HepG2 (cell line): Measurements from ENCODE around the gene CDK18. TPM values are rescaled to one million over a fixed set of nuclear protein-coding genes. Genes with fewer than 3 reads are reported as not detected.

Experiments used
- BATF2 ChIP-seq: sonication (generic); formaldehyde crosslinking; IDR thresholded peaks from 2 replicates; pipeline ENCODE4 v1.8.0; 2022; ENCODE audit warnings: mild to moderate bottlenecking, missing genetic modification reagents, moderate library complexity
- DNMT3B ChIP-seq: conservative IDR thresholded peaks from 2 replicates; pipeline ENCODE4 v1.6.1; 2016; ENCODE audit warnings: missing biosample characterization, control low read depth
- ETS1 ChIP-seq: sonication (generic); formaldehyde crosslinking; IDR thresholded peaks from 2 replicates; pipeline ENCODE4 v1.4.0; 2020; ENCODE audit warnings: missing genetic modification reagents
- FOSL1 ChIP-seq: sonication (generic); formaldehyde crosslinking; IDR thresholded peaks from 2 replicates; pipeline ENCODE4 v1.9.0; 2021; ENCODE audit warnings: missing genetic modification reagents, borderline replicate concordance
- FOXA3 ChIP-seq: IDR thresholded peaks from 2 replicates; pipeline ENCODE4 v1.6.1; 2016; ENCODE audit warnings: missing genetic modification reagents, missing compliant biosample characterization
- FOXO1 ChIP-seq: sonication (generic); formaldehyde crosslinking; IDR thresholded peaks from 2 replicates; pipeline ENCODE4 v1.4.0; 2020; ENCODE audit warnings: missing genetic modification reagents
- HIVEP1 ChIP-seq: sonication (generic); formaldehyde crosslinking; IDR thresholded peaks from 2 replicates; pipeline ENCODE4 v1.4.0; 2020; ENCODE audit warnings: mild to moderate bottlenecking, missing genetic modification reagents
- LRRFIP1 ChIP-seq: sonication (generic); formaldehyde crosslinking; conservative IDR thresholded peaks from 2 replicates; pipeline ENCODE4 v1.4.0; 2020; ENCODE audit warnings: missing genetic modification reagents
- MAF1 ChIP-seq: sonication (generic); formaldehyde crosslinking; IDR thresholded peaks from 2 replicates; pipeline ENCODE4 v1.5.0; 2020; ENCODE audit warnings: missing genetic modification reagents, borderline replicate concordance
- MEIS1 ChIP-seq: sonication (generic); formaldehyde crosslinking; IDR thresholded peaks from 2 replicates; pipeline ENCODE4 v1.9.0; 2021; ENCODE audit warnings: mild to moderate bottlenecking, missing genetic modification reagents, moderate library complexity, borderline replicate concordance
- MXI1 ChIP-seq: IDR thresholded peaks from 3 replicates; pipeline ENCODE4 v1.6.1; 2012; ENCODE audit warnings: low read depth, low read length, inconsistent platforms, borderline replicate concordance
- NR2F2 ChIP-seq: IDR thresholded peaks from 2 replicates; pipeline ENCODE4 v1.6.1; 2012; ENCODE audit warnings: low read depth, inconsistent platforms, borderline replicate concordance
- RAD21 ChIP-seq: fragments of 450-650 bp; formaldehyde crosslinking; IDR thresholded peaks from 2 replicates; pipeline ENCODE4 v1.5.0; 2020; ENCODE audit warnings: mild to moderate bottlenecking
- SP5 ChIP-seq: IDR thresholded peaks from 2 replicates; pipeline ENCODE4 v1.6.1; 2016; ENCODE audit warnings: low read depth, borderline replicate concordance
- SRF ChIP-seq: IDR thresholded peaks from 2 replicates; pipeline ENCODE4 v1.6.1; 2011; ENCODE audit warnings: mild to moderate bottlenecking, low read depth, low read length, moderate library complexity
- ZBTB21 ChIP-seq: sonication (generic); formaldehyde crosslinking; IDR thresholded peaks from 2 replicates; pipeline ENCODE4 v1.4.0; 2020; ENCODE audit warnings: missing genetic modification reagents
- ZNF337 ChIP-seq: sonication (generic); formaldehyde crosslinking; IDR thresholded peaks from 2 replicates; pipeline ENCODE4 v1.5.1; 2020; ENCODE audit warnings: missing genetic modification reagents, low read depth, mild to moderate bottlenecking, borderline replicate concordance
- ZNF513 ChIP-seq: sonication (generic); formaldehyde crosslinking; conservative IDR thresholded peaks from 2 replicates; pipeline ENCODE4 v1.5.0; 2020; ENCODE audit warnings: missing genetic modification reagents
- ZNF781 ChIP-seq: sonication (generic); formaldehyde crosslinking; IDR thresholded peaks from 2 replicates; pipeline ENCODE4 v1.5.1; 2020; ENCODE audit warnings: borderline replicate concordance, mild to moderate bottlenecking, missing genetic modification reagents; ENCODE audit errors: not compliant biosample characterization
- ZNF816 ChIP-seq: sonication (generic); formaldehyde crosslinking; IDR thresholded peaks from 2 replicates; pipeline ENCODE4 v1.8.0; 2022; ENCODE audit warnings: missing genetic modification reagents, mild to moderate bottlenecking, borderline replicate concordance
- ZSCAN12 ChIP-seq: sonication (generic); formaldehyde crosslinking; IDR thresholded peaks from 2 replicates; pipeline ENCODE4 v1.9.0; 2021; ENCODE audit warnings: mild to moderate bottlenecking, missing genetic modification reagents
- polyA plus RNA-seq, 8 experiments: library from polyadenylated mRNA; depleted of rRNA in 3 of 8; stranded (reverse) in 7 of 8; unstranded in 1 of 8; fragments of >200 nt; fragmentation: Illumina TruSeq in 4 of 8; extraction: Trizol in 4 of 8; gene quantifications; 2 replicates each; pipeline versions ENCODE4 v1.2.1 to v1.2.3, GENCODE V29; 2011 to 2016; ENCODE audit warnings: low read depth in 4 of 8, missing spikeins in 1 of 8, mixed read lengths in 1 of 8; ENCODE audit not compliant: insufficient read depth in 1 of 8
- total RNA-seq, 5 experiments: library from RNA; depleted of rRNA; stranded (reverse); fragments of >200 nt; fragmentation: Illumina TruSeq; extraction: Trizol; gene quantifications; 2 replicates each; pipeline ENCODE4 v1.2.3, GENCODE V29; 2016; ENCODE audit warnings: low read depth in 1 of 5

The CDK18 gene
- total and polyA plus RNA-seq, 2 of the 13 experiments (the other 11 are each of a cell fraction or from before 2014, with no cell fraction given) = 6.4 to 38.8 TPM

GRCh38 chr1:205484985-205485967 lies 19.2 kb upstream of the CDK18 start (continued):
- TF ChIP-seq ETS1 (CRISPR knock-in tag) (no peak), ZNF781 (peak; percentile 57), FOXO1 (CRISPR knock-in tag) (peak; percentile 99), LRRFIP1 (CRISPR knock-in tag) (no peak), FOSL1 (CRISPR knock-in tag) (no peak), MXI1 (peak; percentile 55; the same call in 1 of the 3 replicates), ZNF513 (CRISPR knock-in tag) (no peak), ZBTB21 (CRISPR knock-in tag) (no peak), SP5 (CRISPR knock-in tag) (peak; percentile 85), ZSCAN12 (CRISPR knock-in tag) (no peak), MAF1 (CRISPR knock-in tag) (no peak), RAD21 (peak; percentile 99), DNMT3B (CRISPR knock-in tag) (no peak), NR2F2 (peak; percentile 43; the same call in 1 of the 2 replicates), FOXA3 (CRISPR knock-in tag) (peak; percentile 95), BATF2 (CRISPR knock-in tag) (no peak), SRF (no peak), ZNF816 (CRISPR knock-in tag) (peak; percentile 91), ZNF337 (CRISPR knock-in tag) (no peak), HIVEP1 (CRISPR knock-in tag) (no peak), MEIS1 (CRISPR knock-in tag) (peak; percentile 31; the same call in 1 of the 2 replicates)
